K562 (cell line): ENCODE data around the gene ARHGAP24. TPM values are rescaled to one million over a fixed set of nuclear protein-coding genes. Genes with fewer than 3 reads are reported as not detected.
A peak's percentile ranks its signal among the peaks of the same experiment; 100 is the strongest.

Experiments used
- ATAC-seq: fragments of 200-7000 bp; cut with Tn5 transposase; 3 replicates; pipeline ENCODE4 v1.9.1; 2020; ENCODE audit warnings: moderate library complexity
- BruUV-seq: library from RNA; stranded (reverse); fragments of 400-500 nt; replicated peaks from 2 replicates; lab custom pipeline; 2021; lab: Mats Ljungman, UMichigan
- CTCF ChIA-PET: fragments of 300-600 bp; formaldehyde crosslinking; extraction: SDS; loops from one replicate; lab custom pipeline; 2021; ENCODE audit warnings: low intra/inter-chr PET ratio; lab: Yijun Ruan, JAX
- POLR2A ChIA-PET: fragments of 300-600, 350-650 bp; sonication (Branson Sonifier 250); formaldehyde crosslinking; extraction: SDS; loops from one replicate; lab custom pipeline; 2021; ENCODE audit warnings: antibody characterized with exemption, inconsistent platforms; lab: Yijun Ruan, JAX
- DNase-seq, 4 experiments: peaks; one replicate each; pipeline versions ENCODE4 v3.0.0 to v3.0.0-alpha.2; 2011 to 2018; ENCODE audit warnings: low spot score in 3 of 4, mixed read lengths in 3 of 4; ENCODE audit errors: extremely low read depth in 1 of 4
- FAIRE-seq: peaks from 2 replicates; lab custom pipeline; 2011; peaks lifted over from hg19 to GRCh38; lab: Jason Lieb, UNC
- H2AFZ ChIP-seq: 2 replicates; pipeline ENCODE4 v1.6.0; 2011; ENCODE audit warnings: low read depth, low read length, control low read depth, inconsistent platforms
- H3K27ac ChIP-seq: fragments of 200-600 bp; 3 replicates; pipeline ENCODE4 v1.8.0; 2011; ENCODE audit warnings: low read depth, mild to moderate bottlenecking, control low read depth, inconsistent platforms, low read length, moderate library complexity, mixed read lengths; ENCODE audit errors: extremely low read depth
- H3K27me3 ChIP-seq, 2 experiments: fragments of 300-600 bp in 1 of 2; 2 replicates in 1 of 2; 3 replicates in 1 of 2; pipeline versions ENCODE4 v1.6.0 to v1.8.0; 2011; ENCODE audit warnings: inconsistent platforms in 2 of 2, low read length in 2 of 2, mild to moderate bottlenecking in 1 of 2, mixed read lengths in 1 of 2, moderate library complexity in 1 of 2; ENCODE audit not compliant: control insufficient read depth in 2 of 2, insufficient read depth in 2 of 2
- H3K36me3 ChIP-seq: fragments of 300-600 bp; 3 replicates; pipeline ENCODE4 v1.8.0; 2011; ENCODE audit warnings: mild to moderate bottlenecking, low read length, inconsistent platforms; ENCODE audit not compliant: control insufficient read depth, insufficient read depth
- H3K4me1 ChIP-seq, 2 experiments: fragments of 200-600 bp in 1 of 2; replicated peaks in 1 of 2; 2 replicates in 1 of 2; 3 replicates in 1 of 2; pipeline versions ENCODE4 v1.5.1 to v1.8.0; 2011; ENCODE audit warnings: inconsistent platforms in 2 of 2, low read length in 2 of 2, mild to moderate bottlenecking in 1 of 2, mixed read lengths in 1 of 2, moderate library complexity in 1 of 2; ENCODE audit not compliant: control insufficient read depth in 2 of 2, insufficient read depth in 2 of 2
- H3K4me2 ChIP-seq: 2 replicates; pipeline ENCODE4 v1.6.1; 2011; ENCODE audit warnings: low read length, control low read depth, inconsistent platforms, mixed read lengths; ENCODE audit not compliant: insufficient read depth
- H3K4me3 ChIP-seq: fragments of 200-600 bp; sonication (generic), shearing (Covaris generic); 2 replicates; pipeline ENCODE4 v1.5.1; 2016; ENCODE audit warnings: control low read depth, inconsistent platforms
- H3K79me2 ChIP-seq: fragments of 200-600 bp; 3 replicates; pipeline ENCODE4 v1.8.0; 2011; ENCODE audit warnings: low read length, inconsistent platforms; ENCODE audit not compliant: control insufficient read depth, insufficient read depth
- H3K9ac ChIP-seq, 2 experiments: 2 replicates each; pipeline versions ENCODE4 v1.6.0 to v1.6.1; 2011; ENCODE audit warnings: low read depth in 2 of 2, low read length in 2 of 2, control low read depth in 1 of 2, inconsistent platforms in 1 of 2, mild to moderate bottlenecking in 1 of 2, mixed read lengths in 1 of 2; ENCODE audit not compliant: insufficient read depth in 1 of 2
- H3K9me1 ChIP-seq: one replicate; pipeline ENCODE4 v1.6.0; 2011; ENCODE audit warnings: inconsistent platforms, mild to moderate bottlenecking, low read length, moderate library complexity; ENCODE audit not compliant: control insufficient read depth, insufficient read depth
- H3K9me3 ChIP-seq: replicated peaks from 2 replicates; pipeline ENCODE4 v1.5.1; 2011; ENCODE audit warnings: low read depth, low read length, inconsistent platforms; ENCODE audit not compliant: control insufficient read depth, insufficient read depth
- H4K20me1 ChIP-seq: replicated peaks from 2 replicates; pipeline ENCODE4 v1.6.1; 2011; ENCODE audit warnings: low read length, inconsistent platforms, mixed read lengths; ENCODE audit not compliant: control insufficient read depth, insufficient read depth
- BCOR ChIP-seq: fragments of 450-650 bp; IDR thresholded peaks from 2 replicates; pipeline ENCODE4 v1.6.1; 2016
- CSDE1 ChIP-seq, 2 experiments: fragments of 450-650 bp; IDR thresholded peaks; 2 replicates each; pipeline ENCODE4 v1.6.1; 2016; ENCODE audit warnings: mild to moderate bottlenecking in 1 of 2
- GTF2F1 ChIP-seq: IDR thresholded peaks from 2 replicates; pipeline ENCODE4 v1.6.1; 2011; ENCODE audit warnings: low read depth, low read length, improper control_type of control experiment
- KAT2B ChIP-seq: IDR thresholded peaks from one replicate; pipeline ENCODE4 v1.6.1; 2012; ENCODE audit warnings: low read depth, mild to moderate bottlenecking, control low read depth, inconsistent platforms, low read length, moderate library complexity
- SMARCE1 ChIP-seq: fragments of 450-650 bp; IDR thresholded peaks from 2 replicates; pipeline ENCODE4 v1.7.1; 2016; ENCODE audit warnings: mild to moderate bottlenecking
- SRSF3 ChIP-seq: fragments of 200-400 bp; formaldehyde crosslinking; IDR thresholded peaks from 2 replicates; pipeline ENCODE4 v1.6.1; 2016; ENCODE audit warnings: mild to moderate bottlenecking, low read length, moderate library complexity; ENCODE audit not compliant: insufficient read depth
- SUPT5H ChIP-seq: fragments of 450-650 bp; IDR thresholded peaks from 2 replicates; pipeline ENCODE4 v1.6.1; 2016
- TEAD1 ChIP-seq, 2 experiments: fragments of 450-650 bp in 1 of 2; sonication (generic) in 1 of 2; formaldehyde crosslinking; IDR thresholded peaks; 2 replicates each; pipeline versions ENCODE4 v1.4.0 to v1.8.0; 2020 to 2022; ENCODE audit warnings: mild to moderate bottlenecking in 2 of 2, missing genetic modification reagents in 1 of 2
- ZNF280B ChIP-seq: fragments of 250-450 bp; sonication (Bioruptor Pico); IDR thresholded peaks from 2 replicates; pipeline ENCODE4 v1.5.1; 2021; ENCODE audit warnings: mild to moderate bottlenecking
- ZNF282 ChIP-seq: sonication (generic); formaldehyde crosslinking; IDR thresholded peaks from 2 replicates; pipeline ENCODE4 v1.8.1; 2023; ENCODE audit warnings: missing genetic modification reagents
- ZNF512 ChIP-seq: IDR thresholded peaks from 2 replicates; pipeline ENCODE4 v1.6.1; 2016; ENCODE audit warnings: missing genetic modification characterization, missing compliant biosample characterization
- ZNF717 ChIP-seq: fragments of 250-450 bp; sonication (Bioruptor Pico); IDR thresholded peaks from 2 replicates; pipeline ENCODE4 v1.5.0; 2021
- WGBS: fragments of 100-300 bp; shearing (Covaris generic); methylation state at CpG from one replicate; pipeline ENCODE4 v1.1.6; 2016; ENCODE audit warnings: low coverage, mixed read lengths; ENCODE audit not compliant: insufficient coverage; ENCODE audit errors: missing lambda C conversion rate; 5-methylcytosine and 5-hydroxymethylcytosine counted together
- in situ Hi-C: fragments of 300-500 bp; cut with MboI; formaldehyde crosslinking; loops from 4 replicates; pipeline ENCODE4 v1.15.0; 2018; ENCODE audit warnings: inconsistent platforms, mixed read lengths
- intact Hi-C: fragments of 100-400 bp; cut with micrococcal nuclease; formaldehyde crosslinking; loops from 2 replicates; pipeline ENCODE4 v1.14.2; 2022
- polyA plus RNA-seq, 8 experiments: library from polyadenylated mRNA; depleted of rRNA in 4 of 8; stranded (reverse) in 5 of 8; unstranded in 3 of 8; fragments of >200 nt; fragmentation: Nextera tagmentation in 2 of 8; fragmentation: Illumina TruSeq in 1 of 8; extraction: Ambion mirVana in 2 of 8; extraction: Trizol in 1 of 8; gene quantifications; 2 replicates each; pipeline versions ENCODE4 v1.2.1 to v1.2.3, GENCODE V29; 2011 to 2014; ENCODE audit warnings: inconsistent platforms in 1 of 8, missing spikeins in 1 of 8
- total RNA-seq, 7 experiments: library from RNA; depleted of rRNA in 6 of 7; stranded (reverse); fragments of >200 nt in 6 of 7; fragmentation: Illumina TruSeq in 2 of 7; extraction: Trizol in 2 of 7; gene quantifications; 2 replicates each; pipeline versions ENCODE4 v1.2.1 to v1.2.3, GENCODE V29; 2011 to 2021; ENCODE audit warnings: low replicate concordance in 1 of 7

ARHGAP24 gene
- total and polyA plus RNA-seq, 9 of the 15 experiments (the other 6 are each of a cell fraction or from before 2014, with no cell fraction given) = 8.0 to 22.6 (median 14.0) TPM

GRCh38 chr4:85569730-85570299 is 94.9 kb downstream of the ARHGAP24 start:
- H3K9me3 ChIP-seq = no peaks in the 10 kb centered on the region
- H3K36me3 ChIP-seq = no peaks in the 10 kb centered on the region
- TF ChIP-seq ZNF512 (peak; percentile 57; the same call in 1 of the 2 replicates), SRSF3 (no peak)
- ChIA-PET CTCF (no interaction called here), POLR2A (no interaction called here)
- H3K9me1 ChIP-seq = no peaks in the 10 kb centered on the region
- no peaks in the 10 kb centered on the region for H4K20me1 ChIP-seq
- H2AFZ ChIP-seq = peak overlapping the region; percentile 28; the same call in 1 of the 2 replicates
- ATAC-seq = peak; percentile 56; the same call in 2 of the 3 replicates
- H3K4me3 ChIP-seq = no peak overlapping the region
- FAIRE-seq = no peak
- BruUV-seq = no TSS peak
- no peaks in the 10 kb centered on the region for H3K79me2 ChIP-seq
- in situ Hi-C loops (loop anchor here (10.0 kb wide), 1 partner anchor 155 kb away; no protein-coding TSS in a partner anchor), intact Hi-C loops (no loop called here)
- no peaks in the 10 kb centered on the region for H3K27me3 ChIP-seq
- H3K4me1 ChIP-seq = no peaks in the 10 kb centered on the region
- no peak overlapping the region for H3K27ac ChIP-seq
- no peak for DNase-seq
- WGBS = 30% methylated on average over 2 of the region's 2 CpGs
- no peak overlapping the region for H3K4me2 ChIP-seq
- H3K9ac ChIP-seq = no peak overlapping the region

- Histone ChIP-seq H3K4me3 (no peak overlapping the region), H3K9ac (no peak overlapping the region), H3K36me3 (no peaks in the 10 kb centered on the region), H4K20me1 (no peaks in the 10 kb centered on the region), H3K9me3 (no peaks in the 10 kb centered on the region), H3K27ac (no peak overlapping the region), H3K4me1 (no peaks in the 10 kb centered on the region), H3K9me1 (no peaks in the 10 kb centered on the region), H3K27me3 (no peaks in the 10 kb centered on the region), H3K79me2 (no peaks in the 10 kb centered on the region), H2AFZ (peak overlapping the region; percentile 33; the same call in 1 of the 2 replicates), H3K4me2 (no peak overlapping the region)
- ATAC-seq (no peak), FAIRE-seq (no peak), DNase-seq (no peak)
- intact Hi-C loops = no loop called here
- in situ Hi-C loops = loop anchor here (10.0 kb wide), 1 partner anchor 154 kb away; no protein-coding TSS in a partner anchor
- no TSS peak for BruUV-seq
- ChIA-PET POLR2A (no interaction called here), CTCF (no interaction called here)
- WGBS = 31% methylated on average over 3 of the region's 3 CpGs
- TF ChIP-seq ZNF280B (CRISPR knock-in tag) (no peak), KAT2B (no peak), ZNF282 (no peak), ZNF717 (CRISPR knock-in tag) (no peak), CSDE1 (IDR thresholded peaks at IDR 0.05) (no peak), TEAD1 (CRISPR knock-in tag; IDR thresholded peaks at IDR 0.05) (no peak), BCOR (no peak), GTF2F1 (no peak), SUPT5H (no peak), SMARCE1 (no peak)
Observed at GRCh38 chr4:85570388-85570787, 95.4 kb downstream of the ARHGAP24 start.
